Testis (tissue), 2 donors: ENCODE measurements around the gene ILKAP.

ENCODE experiments used
- POLR2A ChIP-seq: fragments of 450-650 bp; IDR thresholded peaks from one replicate; pipeline ENCODE4 v1.6.1; 2017; ENCODE audit warnings: antibody characterized with exemption, mild to moderate bottlenecking, moderate library complexity
- TF ChIP-seq, protein P1 (sequence below), 3 experiments: fragments of 450-650 bp in 2 of 3; fragments of 200-600 bp in 1 of 3; sonication (generic) in 1 of 3; IDR thresholded peaks; one replicate each; pipeline ENCODE4 v1.5.1; 2016 to 2019; ENCODE audit warnings: antibody characterized with exemption in 3 of 3, mild to moderate bottlenecking in 2 of 3, moderate library complexity in 1 of 3

DNA sequence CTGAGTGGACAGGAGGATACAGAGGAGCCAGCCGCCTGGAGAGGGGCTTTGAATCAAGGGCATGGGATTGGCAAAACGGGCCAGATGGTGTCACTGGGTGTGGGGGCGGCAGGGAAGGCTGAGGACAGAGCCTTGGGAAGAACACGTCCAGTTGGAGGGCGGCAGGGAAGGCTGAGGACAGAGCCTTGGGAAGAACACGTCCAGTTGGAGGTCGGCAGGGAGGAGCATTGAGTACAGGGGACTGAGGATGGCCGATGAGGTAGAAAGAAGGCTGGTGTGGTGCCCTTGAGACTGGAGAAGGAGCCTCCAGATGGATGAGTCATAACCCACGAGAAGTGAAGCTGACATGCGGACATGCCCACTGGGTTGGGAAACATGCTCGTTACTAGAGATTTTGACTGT lies 31.8 kb upstream of the ILKAP start:
- TF ChIP-seq, protein P1, sequence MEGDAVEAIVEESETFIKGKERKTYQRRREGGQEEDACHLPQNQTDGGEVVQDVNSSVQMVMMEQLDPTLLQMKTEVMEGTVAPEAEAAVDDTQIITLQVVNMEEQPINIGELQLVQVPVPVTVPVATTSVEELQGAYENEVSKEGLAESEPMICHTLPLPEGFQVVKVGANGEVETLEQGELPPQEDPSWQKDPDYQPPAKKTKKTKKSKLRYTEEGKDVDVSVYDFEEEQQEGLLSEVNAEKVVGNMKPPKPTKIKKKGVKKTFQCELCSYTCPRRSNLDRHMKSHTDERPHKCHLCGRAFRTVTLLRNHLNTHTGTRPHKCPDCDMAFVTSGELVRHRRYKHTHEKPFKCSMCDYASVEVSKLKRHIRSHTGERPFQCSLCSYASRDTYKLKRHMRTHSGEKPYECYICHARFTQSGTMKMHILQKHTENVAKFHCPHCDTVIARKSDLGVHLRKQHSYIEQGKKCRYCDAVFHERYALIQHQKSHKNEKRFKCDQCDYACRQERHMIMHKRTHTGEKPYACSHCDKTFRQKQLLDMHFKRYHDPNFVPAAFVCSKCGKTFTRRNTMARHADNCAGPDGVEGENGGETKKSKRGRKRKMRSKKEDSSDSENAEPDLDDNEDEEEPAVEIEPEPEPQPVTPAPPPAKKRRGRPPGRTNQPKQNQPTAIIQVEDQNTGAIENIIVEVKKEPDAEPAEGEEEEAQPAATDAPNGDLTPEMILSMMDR (IDR thresholded peaks at IDR 0.05), result no peak
- TF ChIP-seq POLR2A, result no peak
